A673 (cell line): ENCODE results near the gene CD28. TPM values are rescaled to one million over a fixed set of nuclear protein-coding genes. Genes with fewer than 3 reads are reported as not detected.

Source experiments
- BruUV-seq: library from RNA; stranded (reverse); fragments of 400-500 nt; replicated peaks from 2 replicates; lab custom pipeline; 2021; lab: Mats Ljungman, UMichigan
- CTCF ChIA-PET: fragments of 300-600 bp; sonication (Branson Sonifier 250); formaldehyde crosslinking; loops from one replicate; lab custom pipeline; 2022; ENCODE audit warnings: antibody characterized with exemption; lab: Charles Lee
- POLR2A ChIA-PET: fragments of 300-600 bp; sonication (Branson Sonifier 250); formaldehyde crosslinking; loops from one replicate; lab custom pipeline; 2022; ENCODE audit warnings: antibody characterized with exemption; ENCODE audit not compliant: low non-redundant PET; lab: Charles Lee
- DNase-seq: peaks from one replicate; pipeline ENCODE4 v3.0.0-alpha.2; 2015; ENCODE audit warnings: low spot score
- H3K27ac ChIP-seq: fragments of 200-600 bp; sonication (generic); 2 replicates; pipeline ENCODE4 v1.5.1; 2016; ENCODE audit warnings: mixed run types, low read depth, mild to moderate bottlenecking, mixed read lengths, antibody characterized with exemption, low read length; ENCODE audit not compliant: poor library complexity, severe bottlenecking
- H3K27me3 ChIP-seq: fragments of 200-600 bp; sonication (generic); replicated peaks from 2 replicates; pipeline ENCODE4 v1.6.1; 2017; ENCODE audit warnings: mixed run types, low read depth, mild to moderate bottlenecking, mixed read lengths, antibody characterized with exemption, low read length; ENCODE audit not compliant: insufficient read depth, poor library complexity
- H3K36me3 ChIP-seq: fragments of 200-600 bp; sonication (generic); 2 replicates; pipeline ENCODE4 v1.6.1; 2016; ENCODE audit warnings: mixed run types, mild to moderate bottlenecking, mixed read lengths, antibody characterized with exemption, low read length; ENCODE audit not compliant: insufficient read depth, poor library complexity, severe bottlenecking
- H3K4me1 ChIP-seq: fragments of 200-600 bp; sonication (generic); 2 replicates; pipeline ENCODE4 v1.6.1; 2017; ENCODE audit warnings: mixed run types, mild to moderate bottlenecking, mixed read lengths, antibody characterized with exemption, low read length; ENCODE audit not compliant: insufficient read depth, poor library complexity, severe bottlenecking
- H3K4me3 ChIP-seq: fragments of 200-600 bp; sonication (generic); 2 replicates; pipeline ENCODE4 v1.5.1; 2016; ENCODE audit warnings: low read depth, mixed run types, mild to moderate bottlenecking, mixed read lengths, low read length; ENCODE audit not compliant: poor library complexity, severe bottlenecking
- H3K9me3 ChIP-seq: fragments of 200-600 bp; sonication (generic); 2 replicates; pipeline ENCODE4 v1.6.1; 2016; ENCODE audit warnings: mixed run types, low read depth, mild to moderate bottlenecking, mixed read lengths, antibody characterized with exemption, low read length; ENCODE audit not compliant: poor library complexity, severe bottlenecking
- CTCF ChIP-seq: fragments of 300-800, 200-600 bp; sonication (generic); conservative IDR thresholded peaks from 2 replicates; pipeline ENCODE4 v1.5.1; 2017; ENCODE audit warnings: low read depth, mild to moderate bottlenecking, antibody characterized with exemption, low read length, moderate library complexity, mixed read lengths
- EZH2 ChIP-seq: fragments of 200-600 bp; sonication (generic); IDR thresholded peaks from 2 replicates; pipeline ENCODE4 v1.6.1; 2017; ENCODE audit warnings: borderline replicate concordance, low read depth, mild to moderate bottlenecking, mixed read lengths, antibody characterized with exemption, low read length; ENCODE audit not compliant: poor library complexity, severe bottlenecking
- intact Hi-C: fragments of 100-400 bp; cut with micrococcal nuclease; formaldehyde crosslinking; loops from one replicate; pipeline ENCODE4 v1.10.0; 2022; ENCODE audit not compliant: unreplicated experiment
- total RNA-seq: library from RNA; stranded (reverse); gene quantifications from 2 replicates; pipeline ENCODE4 v1.2.3, GENCODE V29; 2021

CD28 gene
- total RNA-seq, 1 experiment from 2014 or later = not detected

GRCh38 chr2:203715744-203716143 lies 9.3 kb downstream of the CD28 start:
- intact Hi-C loops = no loop called here
- Histone ChIP-seq H3K27ac (no peak overlapping the region), H3K4me1 (no peaks in the 10 kb centered on the region), H3K4me3 (no peak overlapping the region), H3K36me3 (no peaks in the 10 kb centered on the region), H3K27me3 (peaks cover 6% of the 10 kb centered on the region), H3K9me3 (no peaks in the 10 kb centered on the region)
- ChIA-PET POLR2A (no interaction called here), CTCF (no interaction called here)
- BruUV-seq = no TSS peak
- no peak for DNase-seq
- TF ChIP-seq EZH2 = no peak
- TF ChIP-seq CTCF = no peak

DNA sequence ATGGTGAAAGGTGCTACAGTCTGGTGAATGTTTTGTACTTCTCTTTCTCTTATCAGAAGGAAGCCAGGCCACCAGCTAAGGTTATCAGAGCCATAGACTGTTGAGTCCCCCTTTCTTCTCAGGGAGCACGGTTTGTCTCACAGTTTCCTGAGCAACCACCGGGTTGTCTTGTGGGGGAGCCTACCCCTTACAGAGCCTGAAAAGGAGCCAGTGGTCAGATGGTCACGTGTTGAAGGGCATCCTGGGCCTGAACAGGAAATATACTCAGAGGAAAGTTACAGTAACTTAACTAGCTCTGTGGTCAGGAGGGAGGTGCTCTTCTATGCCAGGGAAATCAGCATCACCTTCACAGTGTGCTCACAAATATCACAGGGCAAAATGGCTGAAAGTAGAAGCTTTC lies 11.6 kb downstream of the CD28 start:
- DNase-seq = no peak
- Histone ChIP-seq H3K4me1 (no peaks in the 10 kb centered on the region), H3K27me3 (peaks cover 3% of the 10 kb centered on the region), H3K27ac (no peak overlapping the region), H3K36me3 (no peaks in the 10 kb centered on the region), H3K9me3 (no peaks in the 10 kb centered on the region), H3K4me3 (no peak overlapping the region)
- intact Hi-C loops = no loop called here
- ChIA-PET POLR2A (no interaction called here), CTCF (no interaction called here)
- no TSS peak for BruUV-seq
- no peak for TF ChIP-seq EZH2
- TF ChIP-seq CTCF = no peak

GRCh38 chr2:203719456-203720410 lies 13.3 kb downstream of the CD28 start:
- H3K27ac ChIP-seq = no peak overlapping the region
- H3K27me3 ChIP-seq = no peaks in the 10 kb centered on the region
- H3K4me3 ChIP-seq = no peak overlapping the region
- H3K36me3 ChIP-seq = no peaks in the 10 kb centered on the region
- H3K9me3 ChIP-seq = no peaks in the 10 kb centered on the region
- intact Hi-C loops = no loop called here
- POLR2A ChIA-PET = no interaction called here
- TF ChIP-seq CTCF (no peak), EZH2 (no peak)
- BruUV-seq = no TSS peak
- DNase-seq = no peak
- no peaks in the 10 kb centered on the region for H3K4me1 ChIP-seq
- CTCF ChIA-PET = no interaction called here
